OCI-LY7 (cell line): ENCODE results near the gene SMO.
"Not testable (repeated sequence)": the region's sequence is repeated elsewhere in the genome, so short reads cannot be mapped to it uniquely, and the experiment has no call there.

Experiments used
- EZH2phosphoT487 ChIP-seq: fragments of 200-600 bp; sonication (generic); IDR thresholded peaks from 2 replicates; pipeline ENCODE4 v1.6.1; 2018; ENCODE audit warnings: low read depth, borderline replicate concordance, mild to moderate bottlenecking, mixed run types, antibody characterized with exemption, low read length, moderate library complexity, mixed read lengths
- TF ChIP-seq, protein P1 (sequence below): fragments of 200-600 bp; sonication (generic); conservative IDR thresholded peaks from 2 replicates; pipeline ENCODE4 v1.5.1; 2014; ENCODE audit warnings: mild to moderate bottlenecking, antibody characterized with exemption, low read length, moderate library complexity, mixed read lengths

DNA sequence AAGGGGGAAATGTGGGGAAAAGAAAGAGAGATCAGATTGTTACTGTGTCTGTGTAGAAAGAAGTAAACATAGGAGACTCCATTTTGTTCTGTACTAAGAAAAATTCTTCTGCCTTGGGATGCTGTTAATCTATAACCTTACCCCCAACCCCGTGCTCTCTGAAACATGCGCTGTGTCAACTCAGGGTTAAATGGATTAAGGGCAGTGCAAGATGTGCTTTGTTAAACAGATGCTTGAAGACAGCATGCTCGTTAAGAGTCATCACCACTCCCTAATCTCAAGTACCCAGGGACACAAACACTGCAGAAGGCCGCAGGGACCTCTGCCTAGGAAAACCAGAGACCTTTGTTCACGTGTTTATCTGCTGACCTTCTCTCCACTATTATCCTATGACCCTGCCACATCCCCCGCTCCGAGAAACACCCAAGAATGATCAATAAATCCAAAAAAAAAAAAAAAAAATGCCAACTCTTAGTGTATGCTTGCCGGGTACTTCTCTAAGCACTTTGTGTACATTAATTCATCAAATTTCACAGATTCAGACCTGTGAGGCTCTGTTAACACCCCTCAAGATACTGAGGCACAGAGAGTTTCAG lies 28.5 kb downstream of the SMO start:
- TF ChIP-seq, protein P1, sequence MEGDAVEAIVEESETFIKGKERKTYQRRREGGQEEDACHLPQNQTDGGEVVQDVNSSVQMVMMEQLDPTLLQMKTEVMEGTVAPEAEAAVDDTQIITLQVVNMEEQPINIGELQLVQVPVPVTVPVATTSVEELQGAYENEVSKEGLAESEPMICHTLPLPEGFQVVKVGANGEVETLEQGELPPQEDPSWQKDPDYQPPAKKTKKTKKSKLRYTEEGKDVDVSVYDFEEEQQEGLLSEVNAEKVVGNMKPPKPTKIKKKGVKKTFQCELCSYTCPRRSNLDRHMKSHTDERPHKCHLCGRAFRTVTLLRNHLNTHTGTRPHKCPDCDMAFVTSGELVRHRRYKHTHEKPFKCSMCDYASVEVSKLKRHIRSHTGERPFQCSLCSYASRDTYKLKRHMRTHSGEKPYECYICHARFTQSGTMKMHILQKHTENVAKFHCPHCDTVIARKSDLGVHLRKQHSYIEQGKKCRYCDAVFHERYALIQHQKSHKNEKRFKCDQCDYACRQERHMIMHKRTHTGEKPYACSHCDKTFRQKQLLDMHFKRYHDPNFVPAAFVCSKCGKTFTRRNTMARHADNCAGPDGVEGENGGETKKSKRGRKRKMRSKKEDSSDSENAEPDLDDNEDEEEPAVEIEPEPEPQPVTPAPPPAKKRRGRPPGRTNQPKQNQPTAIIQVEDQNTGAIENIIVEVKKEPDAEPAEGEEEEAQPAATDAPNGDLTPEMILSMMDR, result not testable (repeated sequence)
- TF ChIP-seq EZH2phosphoT487, result not testable (repeated sequence)
